HepG2 (cell line): Measurements from ENCODE around the gene MED13. TPM values are rescaled to one million over a fixed set of nuclear protein-coding genes. Genes with fewer than 3 reads are reported as not detected.
A peak's percentile ranks its signal among the peaks of the same experiment; 100 is the strongest.

Experiments
- BCL6 ChIP-seq: IDR thresholded peaks from 2 replicates; pipeline ENCODE4 v1.6.1; 2016; ENCODE audit warnings: missing genetic modification reagents, missing compliant biosample characterization
- HNRNPUL1 ChIP-seq: fragments of 200-400 bp; formaldehyde crosslinking; IDR thresholded peaks from 2 replicates; pipeline ENCODE4 v1.6.1; 2017; ENCODE audit warnings: low read depth, mild to moderate bottlenecking, low read length, moderate library complexity
- NFKBIZ ChIP-seq: IDR thresholded peaks from 2 replicates; pipeline ENCODE4 v1.6.1; 2018; ENCODE audit warnings: missing genetic modification reagents, missing compliant biosample characterization
- NR2F2 ChIP-seq: IDR thresholded peaks from 2 replicates; pipeline ENCODE4 v1.6.1; 2012; ENCODE audit warnings: low read depth, inconsistent platforms, borderline replicate concordance
- NR2F6 ChIP-seq, 2 experiments: IDR thresholded peaks; 2 replicates each; pipeline ENCODE4 v1.6.1; 2016; ENCODE audit warnings: antibody characterized with exemption in 1 of 2, mild to moderate bottlenecking in 1 of 2
- PCBP2 ChIP-seq: fragments of 200-400 bp; formaldehyde crosslinking; optimal IDR thresholded peaks from 2 replicates; pipeline ENCODE3; 2018; ENCODE audit warnings: low read length, low read depth; ENCODE audit not compliant: poor library complexity, severe bottlenecking
- RAD21 ChIP-seq: fragments of 450-650 bp; formaldehyde crosslinking; IDR thresholded peaks from 2 replicates; pipeline ENCODE4 v1.5.0; 2020; ENCODE audit warnings: mild to moderate bottlenecking
- SP2 ChIP-seq: sonication (generic); formaldehyde crosslinking; IDR thresholded peaks from 2 replicates; pipeline ENCODE4 v1.5.1; 2020; ENCODE audit warnings: mild to moderate bottlenecking, missing genetic modification reagents
- U2AF2 ChIP-seq: fragments of 200-400 bp; formaldehyde crosslinking; IDR thresholded peaks from 2 replicates; pipeline ENCODE4 v1.6.1; 2017; ENCODE audit warnings: low read depth, mild to moderate bottlenecking, low read length
- ZFP82 ChIP-seq: sonication (generic); formaldehyde crosslinking; IDR thresholded peaks from 2 replicates; pipeline ENCODE4 v1.5.1; 2020; ENCODE audit warnings: mild to moderate bottlenecking, missing genetic modification reagents, borderline replicate concordance
- ZNF484 ChIP-seq: sonication (generic); formaldehyde crosslinking; IDR thresholded peaks from 2 replicates; pipeline ENCODE4 v1.5.1; 2020; ENCODE audit warnings: mild to moderate bottlenecking, low read depth, missing genetic modification reagents, borderline replicate concordance
- ZNF496 ChIP-seq: sonication (generic); formaldehyde crosslinking; IDR thresholded peaks from 2 replicates; pipeline ENCODE4 v1.8.1; 2023; ENCODE audit warnings: mild to moderate bottlenecking, moderate library complexity, missing genetic modification reagents; ENCODE audit not compliant: insufficient replicate concordance
- ZNF550 ChIP-seq: sonication (generic); formaldehyde crosslinking; IDR thresholded peaks from 2 replicates; pipeline ENCODE4 v1.4.0; 2020; ENCODE audit warnings: mild to moderate bottlenecking, missing genetic modification reagents, borderline replicate concordance
- ZNF75D ChIP-seq: sonication (generic); formaldehyde crosslinking; IDR thresholded peaks from 2 replicates; pipeline ENCODE4 v1.8.1; 2023; ENCODE audit warnings: missing genetic modification reagents, mild to moderate bottlenecking, borderline replicate concordance
- polyA plus RNA-seq, 8 experiments: library from polyadenylated mRNA; depleted of rRNA in 3 of 8; stranded (reverse) in 7 of 8; unstranded in 1 of 8; fragments of >200 nt; fragmentation: Illumina TruSeq in 4 of 8; extraction: Trizol in 4 of 8; gene quantifications; 2 replicates each; pipeline versions ENCODE4 v1.2.1 to v1.2.3, GENCODE V29; 2011 to 2016; ENCODE audit warnings: low read depth in 4 of 8, missing spikeins in 1 of 8, mixed read lengths in 1 of 8; ENCODE audit not compliant: insufficient read depth in 1 of 8
- total RNA-seq, 5 experiments: library from RNA; depleted of rRNA; stranded (reverse); fragments of >200 nt; fragmentation: Illumina TruSeq; extraction: Trizol; gene quantifications; 2 replicates each; pipeline ENCODE4 v1.2.3, GENCODE V29; 2016; ENCODE audit warnings: low read depth in 1 of 5
- TF ChIP-seq, protein P1 (sequence below): sonication (generic); formaldehyde crosslinking; IDR thresholded peaks from 2 replicates; pipeline ENCODE4 v1.4.0; 2020; ENCODE audit warnings: low read depth, mild to moderate bottlenecking, missing genetic modification reagents

Gene MED13
- total and polyA plus RNA-seq, 2 of the 13 experiments (the other 11 are each of a cell fraction or from before 2014, with no cell fraction given) = 27.4 to 69.1 TPM

GRCh38 chr17:62091804-62092203 is 26.7 kb upstream of the MED13 start (continued):
- TF ChIP-seq HNRNPUL1 = no peak
- no peak for TF ChIP-seq RAD21
- no peak for TF ChIP-seq ZNF75D (CRISPR knock-in tag)
- no peak for TF ChIP-seq U2AF2
- TF ChIP-seq BCL6 (CRISPR knock-in tag) = 0 out of 2 replicates have a peak, but pooled peaks have one; percentile 45
- TF ChIP-seq ZNF484 = no peak
- TF ChIP-seq SP2 (CRISPR knock-in tag) = no peak
- TF ChIP-seq NR2F2 = 0 out of 2 replicates have a peak, but pooled peaks have one; percentile 31
- TF ChIP-seq ZNF550 (CRISPR knock-in tag) = no peak
- TF ChIP-seq PCBP2 = no peak
- TF ChIP-seq ZFP82 (CRISPR knock-in tag) = no peak
- no peak for TF ChIP-seq ZNF496 (CRISPR knock-in tag)
- TF ChIP-seq NFKBIZ (CRISPR knock-in tag) = no peak
- TF ChIP-seq NR2F6 (IDR thresholded peaks at IDR 0.05) = peak; percentile 41; the same call in 1 of the 2 replicates
- no peak for TF ChIP-seq NR2F6 (CRISPR knock-in tag; IDR thresholded peaks at IDR 0.05)
- TF ChIP-seq, protein P1, sequence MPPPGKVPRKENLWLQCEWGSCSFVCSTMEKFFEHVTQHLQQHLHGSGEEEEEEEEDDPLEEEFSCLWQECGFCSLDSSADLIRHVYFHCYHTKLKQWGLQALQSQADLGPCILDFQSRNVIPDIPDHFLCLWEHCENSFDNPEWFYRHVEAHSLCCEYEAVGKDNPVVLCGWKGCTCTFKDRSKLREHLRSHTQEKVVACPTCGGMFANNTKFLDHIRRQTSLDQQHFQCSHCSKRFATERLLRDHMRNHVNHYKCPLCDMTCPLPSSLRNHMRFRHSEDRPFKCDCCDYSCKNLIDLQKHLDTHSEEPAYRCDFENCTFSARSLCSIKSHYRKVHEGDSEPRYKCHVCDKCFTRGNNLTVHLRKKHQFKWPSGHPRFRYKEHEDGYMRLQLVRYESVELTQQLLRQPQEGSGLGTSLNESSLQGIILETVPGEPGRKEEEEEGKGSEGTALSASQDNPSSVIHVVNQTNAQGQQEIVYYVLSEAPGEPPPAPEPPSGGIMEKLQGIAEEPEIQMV (CRISPR knock-in tag) = no peak
